ENCODE results near the gene ANO8.
"Not testable (repeated sequence)": the region's sequence is repeated elsewhere in the genome, so short reads cannot be mapped to it uniquely, and the experiment has no call there.

The ANO8 gene

GRCh38 chr19:17286263-17286662 lies 48.4 kb downstream of the ANO8 start:
- DNase-seq = no peak

DNA sequence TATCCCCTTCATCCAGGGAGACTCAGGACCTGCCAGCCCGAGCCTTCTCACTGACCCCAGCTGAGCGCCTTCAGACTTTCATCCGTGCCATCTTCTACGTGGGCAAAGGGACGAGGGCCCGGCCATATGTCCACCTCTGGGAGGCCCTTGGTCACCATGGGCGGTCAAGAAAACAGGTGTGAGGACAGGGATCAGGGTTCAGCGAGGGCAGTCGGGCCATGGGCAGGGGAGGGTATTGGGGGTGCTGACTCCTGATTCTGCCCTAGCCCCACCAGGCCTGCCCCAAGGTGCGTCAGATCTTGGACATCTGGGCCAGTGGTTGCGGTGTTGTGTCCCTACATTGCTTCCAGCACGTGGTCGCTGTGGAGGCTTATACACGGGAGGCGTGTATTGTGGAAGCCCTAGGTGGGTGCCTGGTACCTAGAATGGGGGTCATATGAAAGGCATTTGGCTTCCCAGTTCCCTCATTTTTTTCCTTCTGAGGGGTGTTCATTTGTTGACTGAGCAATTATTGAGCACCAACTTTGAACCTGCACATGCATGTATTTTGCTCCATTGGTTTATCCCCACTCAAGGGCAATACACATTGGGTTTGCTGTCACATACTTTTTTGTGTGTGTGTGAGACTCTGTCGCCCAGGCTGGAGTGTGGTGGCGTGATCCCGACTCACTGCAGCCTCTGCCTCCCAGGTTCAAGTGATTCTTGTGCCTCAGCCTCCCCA lies 49.1 kb downstream of the ANO8 start:
- DNase-seq = no peak

DNA sequence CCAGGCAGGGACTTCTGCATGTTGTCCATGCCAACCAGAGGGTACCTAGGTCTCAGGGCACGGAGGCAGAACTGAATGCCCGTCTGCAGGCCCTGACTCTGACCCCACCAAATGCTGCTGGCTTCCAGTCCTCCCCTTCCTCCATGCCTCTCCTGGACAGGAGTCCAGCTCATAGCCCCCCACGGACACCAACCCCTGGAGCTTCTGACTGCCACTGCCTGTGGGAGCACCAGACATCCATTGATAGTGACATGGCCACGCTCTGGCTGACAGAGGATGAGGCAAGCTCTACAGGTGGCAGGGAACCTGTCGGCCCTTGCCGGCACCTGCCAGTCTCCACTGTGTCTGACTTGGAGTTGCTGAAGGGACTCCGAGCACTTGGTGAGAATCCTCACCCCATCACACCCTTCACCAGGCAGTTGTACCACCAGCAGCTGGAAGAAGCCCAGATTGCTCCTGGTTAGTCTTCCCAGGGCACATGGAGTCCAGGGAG lies 51.1 kb downstream of the ANO8 start:
- DNase-seq = no peak

DNA sequence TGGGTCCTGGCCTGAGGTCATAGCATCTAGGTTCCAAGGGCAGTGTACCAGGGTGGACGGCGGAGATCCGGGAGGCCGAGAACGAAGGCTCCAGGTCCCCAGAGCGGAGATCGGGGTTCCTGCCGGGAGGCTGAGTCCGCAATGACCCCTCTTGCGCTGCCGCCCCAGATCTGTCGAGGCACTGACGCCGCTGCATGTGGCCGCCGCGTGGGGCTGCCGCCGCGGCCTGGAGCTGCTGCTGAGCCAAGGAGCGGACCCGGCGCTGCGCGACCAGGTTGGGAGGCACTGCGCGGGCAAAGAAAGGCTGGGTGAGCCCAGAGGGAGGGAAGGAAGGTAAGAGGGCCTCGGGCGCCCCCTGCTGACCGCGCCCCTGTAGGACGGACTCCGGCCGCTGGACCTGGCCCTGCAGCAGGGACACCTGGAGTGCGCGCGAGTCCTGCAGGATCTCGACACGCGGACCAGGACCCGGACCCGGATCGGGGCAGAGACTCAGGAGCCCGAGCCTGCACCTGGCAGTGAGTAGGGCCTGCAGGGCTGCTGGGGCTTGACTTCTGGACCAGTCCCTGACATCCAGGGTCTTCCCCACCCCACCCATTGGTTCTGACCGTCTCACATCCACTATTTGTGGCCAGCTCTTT lies 52.0 kb downstream of the ANO8 start:
- peak; percentile 96 for DNase-seq

DNA sequence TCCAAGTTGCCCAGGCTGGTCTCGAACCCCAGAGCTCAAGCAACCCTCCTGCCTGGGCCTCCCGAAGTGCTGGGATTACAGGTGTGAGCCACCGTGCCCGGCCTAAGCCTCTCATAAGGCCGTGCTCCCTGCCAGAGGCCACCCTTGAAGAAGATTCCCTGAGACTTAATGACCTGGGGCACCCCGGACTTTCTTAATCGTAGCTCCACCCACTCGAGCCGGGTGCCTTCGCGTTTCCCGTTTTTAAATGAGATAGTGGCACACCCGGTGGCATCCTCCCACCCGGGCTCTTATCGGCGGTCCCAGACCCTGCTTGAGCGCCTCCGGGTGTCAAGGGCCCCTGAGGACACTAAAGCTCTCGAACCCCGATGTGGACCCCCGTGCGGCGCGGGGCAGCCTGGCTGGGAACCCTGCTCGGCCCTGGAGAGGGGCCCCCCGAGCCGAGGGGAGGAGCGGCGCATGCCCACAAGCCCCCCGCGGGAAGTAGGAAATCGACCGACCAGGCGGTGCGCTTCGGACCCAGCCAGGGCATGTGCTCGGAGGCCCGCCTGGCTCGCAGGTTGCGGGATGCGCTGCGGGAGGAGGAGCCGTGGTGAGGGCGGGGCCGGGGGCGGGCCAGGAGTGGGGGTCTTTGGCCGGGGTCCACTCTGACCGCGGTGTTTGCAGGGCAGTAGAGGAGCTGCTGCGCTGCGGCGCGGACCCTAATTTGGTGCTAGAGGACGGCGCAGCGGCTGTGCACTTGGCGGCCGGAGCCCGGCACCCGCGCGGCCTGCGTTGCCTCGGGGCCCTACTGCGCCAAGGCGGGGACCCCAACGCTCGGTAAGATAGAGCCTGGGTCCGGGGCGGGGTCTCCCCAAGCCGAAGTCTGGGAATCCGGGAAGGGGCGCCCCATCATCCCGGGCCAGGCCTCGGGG lies 53.0 kb downstream of the ANO8 start, which contains the start of gene ANKLE1:
TSS of gene ANKLE1 (plus strand) at position 511 of the 914 bp plus-strand sequence. CDS start at position 531, 20 bp downstream.
- DNase-seq = peak; percentile 93

DNA sequence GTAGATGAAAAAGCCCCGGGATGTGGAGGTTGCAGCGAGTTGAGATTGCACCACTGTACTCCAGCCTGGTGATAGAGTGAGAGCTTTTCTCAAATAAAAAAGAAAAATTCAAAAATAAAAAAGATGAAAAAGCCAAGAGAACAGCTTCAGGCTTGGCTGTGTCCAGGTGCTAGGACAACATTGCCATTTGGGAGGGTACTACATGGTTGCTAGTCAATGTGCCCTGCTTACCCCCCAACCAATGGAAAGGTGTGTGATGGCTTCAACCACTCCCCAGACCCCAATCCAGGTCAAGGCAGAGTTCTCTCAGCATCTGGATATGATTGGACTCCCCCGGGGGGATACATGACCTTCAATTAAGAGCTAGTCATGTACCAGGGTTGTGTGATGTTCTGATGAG lies 55.2 kb downstream of the ANO8 start:
- no peak for DNase-seq

GRCh38 chr19:17275441-17276175 lies 59.0 kb downstream of the ANO8 start:
- DNase-seq = no peak

DNA sequence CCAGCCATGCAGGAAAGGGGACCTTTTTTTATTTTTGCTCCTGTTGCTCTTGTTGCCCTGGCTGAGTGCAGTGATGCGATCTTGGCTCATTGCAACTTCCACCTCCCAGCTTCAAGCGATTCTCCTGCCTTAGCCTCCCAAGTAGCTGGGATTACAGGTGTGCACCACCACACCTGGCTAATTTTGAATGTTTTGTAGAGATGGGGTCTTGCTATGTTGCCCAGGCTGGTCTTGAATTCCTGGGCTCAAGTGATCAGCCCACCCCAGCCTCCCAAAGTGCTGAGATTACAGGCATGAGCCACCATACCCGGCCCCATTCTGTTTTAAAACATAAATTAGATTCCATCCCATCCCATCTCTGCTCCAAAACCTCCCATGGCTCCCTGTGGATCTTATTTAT lies 59.8 kb downstream of the ANO8 start:
- not testable (repeated sequence) for DNase-seq

Data from OCI-M1 (cell line).